A172 (cell line): Measurements from ENCODE around the gene TMEM239. TPM values are rescaled to one million over a fixed set of nuclear protein-coding genes. Genes with fewer than 3 reads are reported as not detected.
"Not testable (repeated sequence)": the region's sequence is repeated elsewhere in the genome, so short reads cannot be mapped to it uniquely, and the experiment has no call there.

Experiments
- DNase-seq: peaks from one replicate; pipeline ENCODE4 v3.0.0-alpha.2; 2015; ENCODE audit warnings: low spot score
- total RNA-seq: library from RNA; depleted of rRNA; stranded (reverse); fragments of >200 nt; shearing (Covaris generic); gene quantifications from 2 replicates; pipeline ENCODE4 v1.2.3, GENCODE V29; 2014; rRNA removed

TMEM239 gene
- not detected in 2 replicates for total RNA-seq

DNA sequence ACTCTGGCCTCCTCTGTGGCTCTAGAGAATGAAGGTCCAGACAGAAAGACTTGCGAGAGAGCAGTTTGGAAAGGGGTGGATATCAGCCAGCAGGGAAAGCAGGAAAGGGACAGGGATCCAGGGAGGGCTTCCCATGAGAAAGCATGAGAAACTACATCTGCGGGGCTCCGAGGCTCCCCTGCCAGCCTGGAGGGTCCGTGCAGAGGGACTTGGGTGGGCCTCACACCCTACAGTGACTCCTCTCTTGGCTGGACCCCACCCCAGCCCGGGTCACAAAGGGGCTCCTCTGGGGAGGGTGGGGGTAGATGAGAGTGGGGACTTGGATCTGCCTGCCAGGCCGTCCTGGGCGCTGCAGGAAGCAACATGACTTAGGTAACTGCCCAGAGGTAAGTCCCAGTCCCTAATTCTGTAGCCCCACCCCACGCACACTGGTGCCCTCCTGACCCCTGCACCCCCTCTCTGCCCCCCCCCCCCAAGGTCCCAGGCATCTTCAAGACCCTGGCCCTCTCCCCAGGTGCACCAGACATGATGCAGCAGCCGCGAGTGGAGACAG, at the start of gene TMEM239:
TSS of gene TMEM239 (plus strand) at position 335 of the 553 bp plus-strand sequence. CDS start at position 526, 191 bp downstream.
- DNase-seq, result no peak

DNA sequence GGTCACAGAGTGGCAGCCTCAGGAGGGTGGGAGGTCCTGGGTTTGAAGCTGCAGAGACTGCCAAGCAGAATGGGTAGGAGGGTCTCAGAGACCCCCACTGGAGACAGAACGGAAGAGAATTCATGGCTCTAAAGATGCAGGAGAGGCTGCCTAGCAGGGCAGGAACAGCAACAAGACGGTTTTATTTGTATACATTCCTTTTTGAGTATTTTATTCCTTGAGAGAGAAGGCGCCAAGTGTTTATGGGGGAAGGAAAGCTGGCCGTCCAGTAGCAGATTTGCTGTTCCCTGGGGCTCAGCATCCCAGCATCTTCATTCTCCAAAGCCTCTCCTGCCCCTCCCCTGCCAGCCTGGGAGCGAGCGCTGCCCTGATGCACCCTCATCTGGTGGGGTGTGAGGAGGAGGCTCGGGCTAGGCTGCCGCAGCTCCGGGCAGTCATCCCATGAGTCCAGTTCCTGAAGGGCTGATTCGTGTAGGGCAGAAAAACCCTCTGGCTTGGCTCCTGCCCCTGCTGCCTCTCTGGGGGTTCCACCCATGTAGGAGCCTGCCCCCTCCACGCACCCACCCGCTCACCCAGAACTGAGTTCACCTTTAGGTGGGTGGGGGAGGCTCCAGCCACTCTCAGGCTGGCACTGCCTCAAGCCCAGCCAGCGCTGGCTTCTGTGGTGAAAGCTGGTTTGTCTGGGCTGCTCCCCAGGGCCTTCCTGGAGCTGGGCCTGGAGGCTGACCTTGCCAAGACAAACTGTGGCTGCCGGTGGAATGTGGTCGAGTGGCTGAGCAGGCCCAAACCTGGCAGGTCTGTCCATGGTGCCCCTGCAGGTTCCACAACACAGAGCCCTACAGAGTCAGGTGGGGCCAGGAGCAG, 48.2 kb upstream of the TMEM239 start:
- DNase-seq, result peak; percentile 51

DNA sequence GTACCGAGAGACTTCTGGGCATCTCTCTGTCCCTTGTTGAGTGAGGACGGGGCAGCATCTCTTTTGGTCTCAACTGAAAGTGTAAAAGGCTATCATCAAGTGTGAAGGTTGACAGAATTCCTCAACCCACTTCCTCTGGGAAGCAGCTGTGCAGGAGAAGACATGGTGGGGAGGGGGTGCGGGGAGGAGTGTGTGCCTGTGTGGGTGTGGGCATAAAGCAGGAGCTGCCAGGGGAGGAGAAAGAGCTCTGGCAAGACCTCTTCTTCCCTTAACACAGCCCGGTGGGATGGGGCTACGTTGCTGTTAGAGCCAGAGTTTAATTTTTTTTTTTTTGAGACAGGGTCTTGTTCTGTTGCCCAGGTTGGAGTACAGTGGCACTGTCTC, 47.5 kb upstream of the TMEM239 start:
- no peak for DNase-seq

DNA sequence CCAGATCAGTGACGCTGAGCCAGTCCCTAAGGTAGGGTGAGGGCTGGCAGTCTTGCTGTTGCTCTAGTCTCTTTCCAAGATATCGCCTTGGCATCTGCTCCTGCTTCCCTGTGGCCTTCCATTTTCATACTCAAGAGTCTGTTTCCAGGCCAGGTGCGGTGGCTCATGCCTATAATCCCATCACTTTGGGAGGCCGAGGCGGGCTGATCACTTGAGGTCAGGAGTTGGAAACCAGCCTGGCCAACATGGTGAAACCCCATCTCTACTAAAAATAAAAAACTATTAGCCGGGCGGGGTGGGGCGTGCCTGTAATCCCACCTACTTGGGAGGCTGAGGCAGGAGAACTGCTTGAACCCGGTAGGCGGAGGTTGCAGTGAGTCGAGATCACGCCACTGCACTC, 46.1 kb upstream of the TMEM239 start:
- not testable (repeated sequence) for DNase-seq

DNA sequence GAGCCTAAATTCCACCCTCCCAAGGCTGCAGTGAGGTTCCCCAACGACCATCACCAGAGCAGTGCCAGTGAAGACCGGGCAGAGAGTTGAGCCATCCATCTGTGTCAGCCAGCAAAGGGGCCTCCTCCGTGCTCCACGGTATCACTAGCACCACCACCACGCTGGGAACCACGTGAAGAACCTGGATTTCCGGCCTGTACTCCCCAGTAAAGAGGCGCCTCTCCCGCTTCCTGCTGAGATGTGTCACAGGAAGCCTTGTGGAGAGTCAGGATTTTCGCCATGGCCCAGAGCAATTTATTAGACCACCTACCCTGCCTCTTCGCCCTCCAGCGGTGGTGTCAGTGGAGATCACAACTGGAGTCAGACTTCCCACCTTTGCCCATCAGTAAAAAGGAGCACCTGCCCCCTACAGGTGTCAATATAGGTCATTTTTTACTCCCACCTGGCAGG, 44.5 kb upstream of the TMEM239 start:
- DNase-seq, result peak; percentile 52

DNA sequence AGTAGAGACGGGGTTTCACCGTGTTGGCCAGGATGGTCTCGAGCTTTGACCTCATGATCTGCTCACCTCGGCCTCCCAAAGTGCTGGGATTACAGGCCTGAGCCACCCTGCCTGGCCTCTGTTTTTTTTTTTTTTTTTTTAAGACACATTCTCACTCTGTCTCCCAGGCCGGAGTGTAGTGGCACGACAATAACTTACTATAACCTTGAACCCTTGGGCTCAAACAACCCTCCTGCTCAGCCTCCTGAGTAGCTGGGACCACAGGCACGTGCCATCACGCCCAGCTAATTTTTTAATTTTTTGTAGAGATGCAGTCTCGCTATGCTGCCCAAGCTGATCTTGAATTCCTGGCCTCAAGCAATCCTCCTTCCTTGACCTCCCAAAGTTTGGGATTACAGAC, 42.4 kb upstream of the TMEM239 start:
- DNase-seq, result no peak

DNA sequence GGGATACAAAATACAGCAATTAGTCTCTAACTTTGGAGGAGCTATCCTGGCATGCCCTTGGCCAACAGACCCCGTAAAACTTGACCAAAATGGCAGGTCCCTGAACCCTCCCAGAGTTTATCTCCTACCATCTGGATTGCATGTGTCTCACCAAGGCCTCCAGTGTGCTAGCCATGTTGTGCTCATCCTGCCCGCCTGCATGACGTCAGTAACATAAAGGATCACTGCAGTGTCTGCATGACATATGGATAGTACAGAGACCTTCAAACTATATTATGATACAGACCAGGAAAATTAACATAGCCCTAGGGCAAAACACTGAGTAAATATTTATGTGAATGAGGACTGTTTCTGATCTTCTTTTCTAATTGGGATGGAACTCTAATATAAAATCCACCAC, 41.0 kb upstream of the TMEM239 start:
- no peak for DNase-seq

DNA sequence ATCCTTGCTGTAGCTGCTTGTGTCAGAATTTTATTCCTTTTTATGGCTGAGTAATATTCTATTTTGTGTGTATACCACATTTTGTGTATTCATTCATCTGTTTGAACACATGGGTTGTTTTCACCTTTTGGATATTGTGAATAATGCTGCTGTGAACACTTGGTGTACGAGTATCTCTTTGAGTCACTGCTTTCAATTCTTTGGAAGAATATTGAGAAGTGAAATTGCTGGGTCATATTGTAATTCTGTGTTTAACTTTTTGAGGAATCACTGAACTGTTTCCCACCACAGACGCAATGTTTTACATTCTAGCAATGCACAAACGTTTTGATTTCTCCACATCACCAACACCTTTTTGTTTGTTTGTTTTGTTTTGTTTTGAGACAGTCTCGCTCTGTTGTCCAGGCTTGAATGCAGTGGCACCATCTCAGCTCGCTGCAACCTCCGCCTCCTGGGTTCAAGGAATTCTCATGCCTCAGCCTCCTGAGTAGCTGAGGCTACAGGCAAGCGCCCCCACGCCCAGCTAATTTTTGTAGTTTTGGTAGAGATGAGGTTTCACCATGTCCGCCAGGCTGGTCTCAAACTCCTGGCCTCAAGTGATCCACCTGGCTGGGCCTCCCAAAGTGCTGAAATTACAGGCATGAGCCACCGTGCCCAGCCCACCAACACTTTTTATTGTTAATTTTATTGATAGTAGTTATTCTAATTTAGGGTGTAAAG, 37.4 kb upstream of the TMEM239 start:
- DNase-seq, result no peak

DNA sequence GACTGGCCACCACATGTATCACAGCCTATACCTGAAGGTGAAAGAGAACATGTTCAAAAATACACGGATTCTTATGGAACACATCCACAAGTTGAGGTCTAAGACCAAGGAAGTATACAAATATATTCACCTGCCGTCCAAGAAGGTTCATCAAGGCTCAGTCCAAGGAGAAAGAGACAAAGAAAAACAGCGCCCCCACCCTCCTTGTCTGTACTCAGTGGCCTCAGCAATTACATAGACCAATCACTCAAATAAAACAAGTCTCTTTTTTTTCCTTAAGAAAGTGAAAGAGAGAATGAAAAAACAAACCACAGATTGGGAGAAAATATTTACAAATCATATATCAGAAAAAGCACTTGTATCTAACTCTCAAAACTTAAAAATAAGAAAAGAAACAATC, 35.2 kb upstream of the TMEM239 start:
- no peak for DNase-seq

DNA sequence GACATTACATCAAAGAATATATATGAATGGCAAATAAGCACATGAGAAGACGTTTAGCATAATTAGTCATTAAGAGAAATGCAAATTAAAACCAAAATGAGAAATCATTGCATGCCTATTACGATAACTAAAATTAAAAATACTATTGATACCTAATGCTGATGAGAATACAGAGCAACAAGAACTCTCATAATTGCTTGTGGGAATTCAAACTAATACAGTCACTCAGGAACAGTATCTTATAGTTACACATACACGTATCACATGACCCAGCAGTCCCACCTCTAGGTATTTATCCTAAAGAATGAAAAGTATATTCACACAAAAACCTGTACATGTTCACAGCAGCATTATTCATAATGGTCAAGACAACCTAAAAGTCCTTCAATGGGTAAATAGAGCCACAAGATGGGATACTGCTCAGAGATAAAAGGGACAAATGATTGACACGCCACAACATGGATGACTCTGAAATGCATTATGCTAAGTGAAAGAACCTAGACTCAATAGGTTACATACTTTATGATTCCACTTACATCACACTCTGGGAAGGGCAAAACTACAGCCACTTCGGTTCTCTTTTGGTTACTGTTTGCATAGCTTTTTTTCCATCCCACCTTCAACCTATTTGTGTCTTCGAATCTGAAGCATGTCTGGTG, 32.1 kb upstream of the TMEM239 start:
- no peak for DNase-seq

DNA sequence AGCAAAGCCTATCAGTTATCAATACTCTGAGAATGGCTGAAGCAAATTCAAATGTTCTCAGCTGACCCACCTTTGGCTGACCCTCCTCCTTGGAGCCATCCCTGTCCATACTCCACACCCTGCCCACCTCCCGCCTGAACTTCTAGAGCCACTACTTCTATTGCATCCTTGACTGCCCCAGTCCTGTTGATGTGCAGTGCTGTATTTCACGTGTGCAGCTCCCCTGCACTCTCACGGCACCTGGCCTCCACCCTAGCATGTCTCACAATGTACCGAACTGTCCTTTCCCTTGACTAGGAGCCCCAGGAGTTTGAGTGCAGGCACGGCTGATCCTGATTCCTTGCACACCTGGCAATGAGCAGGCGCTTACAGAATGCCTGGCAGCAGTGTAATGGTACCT, 22.7 kb upstream of the TMEM239 start:
- DNase-seq, result no peak

DNA sequence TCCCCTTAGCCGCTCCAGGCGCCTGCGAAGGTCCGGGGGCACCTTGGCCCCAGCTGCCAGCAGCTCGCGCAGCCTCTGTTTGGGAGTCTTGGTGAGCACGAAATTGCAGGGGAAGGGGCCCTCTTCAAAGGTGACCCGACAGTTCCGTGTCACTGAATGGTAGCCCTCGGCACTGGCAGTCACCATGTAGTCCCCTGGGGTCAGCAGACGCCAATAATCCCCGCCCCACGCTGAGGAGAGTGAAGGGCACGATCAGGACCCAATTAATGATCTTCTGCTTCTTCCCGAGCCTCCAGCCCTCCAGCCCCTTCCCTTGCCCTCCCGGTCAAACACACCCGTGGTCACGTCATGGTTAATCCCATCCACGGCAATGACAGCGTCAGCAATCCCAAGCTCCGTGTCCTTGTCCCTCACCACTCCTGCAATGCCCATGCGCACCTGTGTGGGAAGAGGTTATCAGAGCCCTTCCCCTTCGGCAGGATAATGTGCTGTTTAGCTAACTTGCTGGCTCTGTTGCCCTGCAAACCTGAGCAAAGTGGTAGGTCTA, 21.9 kb upstream of the TMEM239 start:
- no peak for DNase-seq

DNA sequence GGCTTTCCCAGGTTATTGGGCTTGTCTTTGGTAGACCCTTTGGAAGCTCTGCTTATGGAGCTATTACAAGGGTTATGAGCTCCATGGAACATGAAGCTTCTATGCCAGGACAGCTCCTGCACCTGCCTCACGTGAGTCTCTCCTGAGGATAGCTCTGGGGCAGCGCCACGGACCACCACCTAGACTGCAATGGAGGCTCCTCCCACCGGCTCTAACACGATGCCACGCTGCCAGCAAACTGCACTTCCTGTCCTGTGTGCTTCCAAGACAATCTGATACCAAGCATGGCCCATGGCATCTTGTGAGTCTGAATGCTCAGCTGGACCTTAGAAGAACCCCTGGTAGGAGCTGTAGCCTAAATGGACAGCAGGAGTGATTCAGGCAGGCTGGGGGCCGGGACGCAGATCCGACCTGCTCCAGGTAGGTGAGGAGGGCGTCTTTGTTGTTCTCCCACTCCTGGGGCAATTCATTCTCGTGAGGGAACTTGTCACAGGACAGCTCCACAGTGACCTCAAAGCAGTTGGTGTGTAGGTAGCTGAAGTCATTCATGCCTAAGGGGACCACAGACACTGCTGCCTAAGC, 21.2 kb upstream of the TMEM239 start:
- DNase-seq, result no peak

DNA sequence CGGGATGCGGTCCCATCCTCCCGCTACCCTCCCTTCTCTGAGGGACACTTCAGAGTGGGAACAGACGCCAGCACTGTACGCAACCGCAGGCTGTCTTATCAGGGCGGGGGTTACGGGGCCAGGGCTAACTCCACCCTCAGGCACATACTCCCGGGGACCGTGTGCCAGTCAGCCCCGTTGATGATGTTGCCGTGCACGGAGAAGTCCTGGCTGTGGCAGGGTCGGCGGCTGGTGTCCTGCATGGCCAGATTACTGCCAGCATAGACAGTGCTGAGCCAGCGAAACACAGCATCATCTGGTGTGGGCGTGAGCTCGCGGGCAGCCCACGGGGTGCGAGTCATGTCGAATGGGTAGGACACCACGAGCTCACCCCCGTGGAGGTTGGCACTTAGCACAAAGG, 20.7 kb upstream of the TMEM239 start:
- no peak for DNase-seq

DNA sequence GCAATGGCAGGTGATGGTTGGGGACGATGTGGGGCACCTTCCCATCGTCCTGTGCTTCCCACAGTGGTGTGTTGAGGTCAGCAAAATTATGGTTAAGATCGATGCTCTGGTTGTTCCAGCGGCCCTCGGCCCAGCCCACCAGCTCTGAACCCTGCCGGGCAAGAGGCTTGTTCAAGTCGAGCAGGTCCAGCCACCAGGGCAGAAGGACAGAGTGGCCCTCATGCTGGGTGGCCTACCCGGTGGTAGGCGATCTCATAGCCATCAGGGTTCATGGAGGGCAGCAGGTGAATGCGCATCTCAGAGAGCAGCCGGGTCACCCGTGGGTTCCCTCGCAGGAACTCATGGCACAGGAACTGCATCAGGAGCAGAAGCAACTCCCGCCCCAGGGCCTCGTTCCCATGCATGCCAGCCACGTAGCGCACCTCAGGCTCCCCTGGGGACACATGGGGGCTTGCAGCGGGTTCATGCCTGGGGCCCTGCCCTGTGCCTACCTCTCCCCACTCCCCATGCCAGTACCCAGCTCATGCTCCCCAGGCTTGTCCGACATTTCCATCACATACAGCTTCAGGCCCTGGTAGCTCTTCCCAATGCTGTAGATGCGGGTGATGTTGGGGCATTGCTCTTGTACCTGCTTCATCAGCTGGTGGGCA, 20.0 kb upstream of the TMEM239 start:
- no peak for DNase-seq

DNA sequence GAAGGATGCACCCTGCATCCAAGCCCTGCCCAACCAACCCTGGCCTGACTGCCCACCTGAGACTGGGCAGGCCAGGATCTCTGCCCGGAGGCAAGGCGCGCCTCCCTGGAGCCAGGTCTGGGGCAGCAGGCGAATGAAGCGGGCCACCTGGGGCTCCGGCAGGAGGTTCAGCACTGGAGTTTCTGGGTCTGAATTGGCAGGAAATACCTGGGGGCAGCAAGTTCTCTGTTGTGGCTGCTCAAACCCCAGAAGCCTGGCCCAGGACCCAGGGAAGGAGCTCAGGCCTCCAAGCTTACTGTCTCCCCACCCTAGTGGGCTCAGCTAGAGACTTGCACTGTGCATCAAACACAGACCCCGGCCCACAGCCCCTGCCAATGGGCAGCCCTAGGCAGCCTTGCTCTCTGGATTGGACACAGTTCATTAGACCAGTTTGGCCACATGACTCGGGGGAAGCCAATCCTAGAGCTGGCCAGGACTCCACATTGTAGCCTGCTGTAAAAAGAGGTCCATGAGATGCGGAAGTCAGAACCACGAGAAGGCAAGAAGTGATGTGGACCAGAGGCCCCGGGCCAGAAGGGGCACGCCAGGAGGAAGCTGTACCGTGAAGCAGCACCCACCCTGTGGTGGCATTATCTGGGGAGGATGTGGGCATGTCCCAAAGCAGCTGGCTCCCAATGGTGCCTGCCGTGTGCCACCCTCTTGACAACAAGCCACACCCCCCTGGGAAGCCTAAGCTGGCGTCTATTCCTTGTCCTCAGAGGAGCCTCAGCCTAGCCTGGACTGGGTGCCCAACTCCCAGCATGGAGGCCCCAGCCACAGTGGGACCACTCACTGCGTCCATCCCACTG, 18.8 kb upstream of the TMEM239 start:
- DNase-seq, result no peak

DNA sequence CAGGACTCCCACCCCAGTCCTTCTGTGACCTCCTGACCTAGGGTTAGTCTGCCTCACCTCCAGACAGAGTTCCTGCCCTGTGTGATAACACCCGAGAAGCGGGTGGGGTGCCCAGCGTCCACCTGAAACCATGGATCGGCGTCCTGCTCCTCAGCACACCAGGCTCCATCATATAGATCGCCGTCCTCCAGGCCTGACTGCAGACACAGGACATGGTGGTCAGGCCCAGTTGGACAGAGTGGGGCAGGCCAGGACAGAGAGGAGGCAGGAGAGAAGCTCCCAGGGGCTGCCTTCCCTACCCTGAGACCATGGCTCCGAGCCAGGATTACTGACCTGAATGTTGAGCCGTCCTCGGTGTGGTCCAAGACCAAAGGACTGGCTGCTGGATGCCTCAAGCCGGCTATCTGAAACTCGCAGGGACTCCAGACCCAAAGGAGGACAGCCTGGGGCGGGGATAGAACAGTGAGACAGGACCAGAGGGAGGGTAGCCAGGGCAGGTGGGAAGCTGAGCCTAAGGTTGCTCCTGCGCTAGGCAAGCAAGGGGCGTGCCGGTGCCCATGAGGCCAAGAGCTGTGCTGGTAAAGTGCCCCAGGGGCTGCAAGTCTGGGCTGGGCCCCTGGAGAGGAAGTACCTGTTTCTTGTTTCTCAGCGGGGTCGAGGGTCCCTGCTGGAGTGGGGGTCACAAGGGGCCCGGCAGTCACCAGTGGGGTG, 17.9 kb upstream of the TMEM239 start:
- DNase-seq, result no peak

DNA sequence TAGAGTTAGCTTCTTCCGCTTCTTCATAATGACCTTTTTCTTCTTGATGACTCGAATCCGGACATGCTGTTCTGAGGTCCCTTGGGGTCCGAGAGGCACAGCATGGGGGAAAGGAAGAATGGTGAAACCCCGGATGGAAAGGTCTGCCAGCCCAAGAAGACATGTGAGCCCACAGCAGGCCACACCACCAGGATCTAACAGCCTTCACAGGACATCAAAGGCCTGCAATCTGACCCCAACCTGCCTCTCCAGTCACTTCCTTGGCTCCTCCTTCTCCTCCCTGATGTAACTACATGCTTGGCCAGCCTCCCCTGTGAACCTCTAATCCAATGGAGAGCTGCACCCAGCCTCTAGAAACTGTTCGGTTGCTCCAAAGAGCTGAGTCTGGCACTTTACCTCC, 17.4 kb upstream of the TMEM239 start:
- DNase-seq, result no peak

DNA sequence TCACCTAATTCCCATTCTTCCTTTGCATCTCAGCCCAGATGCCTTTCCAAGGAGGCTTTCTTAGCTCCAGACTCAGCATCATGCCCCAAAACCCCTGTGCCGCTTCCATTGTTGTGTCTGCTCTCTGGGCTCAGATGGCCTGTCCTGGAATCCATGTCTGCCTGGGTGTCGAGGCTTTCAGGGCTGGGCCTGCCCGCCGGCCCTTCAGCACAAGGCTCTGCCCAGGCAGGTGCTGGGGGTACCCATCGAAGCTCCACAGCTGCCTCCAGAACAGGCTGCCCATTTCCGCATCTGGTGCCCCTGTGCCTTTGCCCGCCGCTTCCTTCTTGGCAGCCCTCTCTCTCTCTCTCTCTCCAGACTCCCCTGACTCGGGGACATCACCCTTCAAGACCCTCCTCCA, 16.9 kb upstream of the TMEM239 start:
- DNase-seq, result no peak
